Skeletal muscle satellite cell (primary cell): Measurements from ENCODE around the gene MAPT. TPM values are rescaled to one million over a fixed set of nuclear protein-coding genes. Genes with fewer than 3 reads are reported as not detected.

Experiments
- H3K27me3 ChIP-seq: 2 replicates; pipeline ENCODE4 v1.7.0; 2013; ENCODE audit warnings: low read length; ENCODE audit not compliant: control insufficient read depth, insufficient read depth
- H3K36me3 ChIP-seq: 2 replicates; pipeline ENCODE4 v1.7.0; 2013; ENCODE audit warnings: mild to moderate bottlenecking, control low read depth, low read length; ENCODE audit not compliant: insufficient read depth
- H3K4me1 ChIP-seq: 2 replicates; pipeline ENCODE4 v1.7.0; 2013; ENCODE audit warnings: low read length; ENCODE audit not compliant: control insufficient read depth, insufficient read depth
- H3K4me2 ChIP-seq: 2 replicates; pipeline ENCODE4 v1.7.0; 2013; ENCODE audit warnings: mild to moderate bottlenecking, low read length
- H3K4me3 ChIP-seq: 2 replicates; pipeline ENCODE4 v1.7.0; 2013; ENCODE audit warnings: low read length
- H3K9ac ChIP-seq: 2 replicates; pipeline ENCODE4 v1.7.0; 2013; ENCODE audit warnings: mild to moderate bottlenecking, low read depth, low read length, moderate library complexity
- H3K9me3 ChIP-seq: replicated peaks from 2 replicates; pipeline ENCODE4 v1.7.0; 2013; ENCODE audit warnings: mild to moderate bottlenecking, control low read depth, low read length
- small RNA-seq: library from RNA; depleted of rRNA; stranded (forward); fragments of <200 nt; gene quantifications from one replicate; pipeline ENCODE3, GENCODE V24; 2012

Gene MAPT

GRCh38 chr17:46059486-46059885 is 165.1 kb downstream of the MAPT start:
- Histone ChIP-seq H3K9ac (no peak overlapping the region), H3K36me3 (no peaks in the 10 kb centered on the region), H3K27me3 (no peaks in the 10 kb centered on the region)

GRCh38 chr17:46060461-46060860 is 166.1 kb downstream of the MAPT start:
- Histone ChIP-seq H3K36me3 (peaks cover 4% of the 10 kb centered on the region), H3K4me2 (no peak overlapping the region), H3K27me3 (no peaks in the 10 kb centered on the region), H3K4me3 (no peak overlapping the region), H3K9ac (no peak overlapping the region), H3K4me1 (peaks cover 33% of the 10 kb centered on the region), H3K9me3 (no peaks in the 10 kb centered on the region)

More at GRCh38 chr17:46059486-46059885, 165.1 kb downstream of the MAPT start:
- Histone ChIP-seq H3K9me3 (no peaks in the 10 kb centered on the region), H3K4me2 (no peak overlapping the region), H3K4me3 (no peak overlapping the region), H3K4me1 (peaks cover 33% of the 10 kb centered on the region)

GRCh38 chr17:46061435-46061834 is 167.1 kb downstream of the MAPT start:
- Histone ChIP-seq H3K27me3 (no peaks in the 10 kb centered on the region), H3K4me3 (no peak overlapping the region), H3K4me2 (no peak overlapping the region), H3K9me3 (no peaks in the 10 kb centered on the region), H3K4me1 (peaks cover 30% of the 10 kb centered on the region), H3K9ac (no peak overlapping the region), H3K36me3 (peaks cover 14% of the 10 kb centered on the region)

GRCh38 chr17:46063241-46063640 is 168.9 kb downstream of the MAPT start:
- no peak overlapping the region for H3K4me3 ChIP-seq
- peak overlapping the region; percentile 25 for H3K9ac ChIP-seq
- peak overlapping the region; percentile 58 for H3K4me2 ChIP-seq
- no peaks in the 10 kb centered on the region for H3K9me3 ChIP-seq
- H3K27me3 ChIP-seq: no peaks in the 10 kb centered on the region
- H3K36me3 ChIP-seq: peaks cover 28% of the 10 kb centered on the region
- H3K4me1 ChIP-seq: peaks cover 16% of the 10 kb centered on the region

- Histone ChIP-seq H3K9ac (no peak overlapping the region), H3K4me1 (peaks cover 16% of the 10 kb centered on the region), H3K27me3 (no peaks in the 10 kb centered on the region), H3K4me2 (no peak overlapping the region), H3K4me3 (no peak overlapping the region), H3K9me3 (no peaks in the 10 kb centered on the region), H3K36me3 (peaks cover 28% of the 10 kb centered on the region)
Observed at GRCh38 chr17:46064460-46064859, 170.1 kb downstream of the MAPT start.

- no peaks in the 10 kb centered on the region for H3K9me3 ChIP-seq
- peaks cover 10% of the 10 kb centered on the region for H3K36me3 ChIP-seq
- H3K27me3 ChIP-seq: no peaks in the 10 kb centered on the region
- peak overlapping the region; percentile 66 for H3K4me2 ChIP-seq
- peaks cover 26% of the 10 kb centered on the region for H3K4me1 ChIP-seq
- no peak overlapping the region for H3K4me3 ChIP-seq
- peak overlapping the region; percentile 9 for H3K9ac ChIP-seq
Observed at GRCh38 chr17:46071796-46072195, 177.4 kb downstream of the MAPT start.

GRCh38 chr17:46072998-46073397 is 178.6 kb downstream of the MAPT start:
- H3K4me2 ChIP-seq: peak overlapping the region; percentile 66
- no peak overlapping the region for H3K4me3 ChIP-seq
- H3K27me3 ChIP-seq: no peaks in the 10 kb centered on the region
- H3K36me3 ChIP-seq: no peaks in the 10 kb centered on the region
- no peaks in the 10 kb centered on the region for H3K9me3 ChIP-seq
- H3K9ac ChIP-seq: peak overlapping the region; percentile 29
- H3K4me1 ChIP-seq: peaks cover 26% of the 10 kb centered on the region

DNA sequence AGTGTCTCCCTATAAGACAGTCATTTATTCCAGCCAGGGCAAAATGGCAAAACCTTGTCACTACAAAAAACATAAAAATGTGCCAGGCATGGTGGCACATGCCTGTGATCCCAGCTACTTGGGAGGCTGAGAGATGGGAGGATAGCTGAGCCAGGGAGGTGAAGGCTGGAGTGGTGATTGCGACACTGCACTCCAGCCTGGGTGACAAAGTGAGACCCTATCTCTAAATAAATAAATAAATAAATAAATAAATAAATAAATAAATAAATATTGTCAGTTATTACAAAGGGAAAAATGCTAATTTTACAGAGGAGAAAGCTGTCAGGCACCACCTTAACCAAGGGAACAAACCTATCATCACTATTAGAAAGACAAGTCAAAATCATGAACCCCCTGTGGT is 180.2 kb downstream of the MAPT start:
- no peak overlapping the region for H3K4me3 ChIP-seq
- H3K27me3 ChIP-seq: no peaks in the 10 kb centered on the region
- H3K4me1 ChIP-seq: peaks cover 26% of the 10 kb centered on the region
- H3K9me3 ChIP-seq: no peaks in the 10 kb centered on the region
- H3K4me2 ChIP-seq: no peak overlapping the region
- no peak overlapping the region for H3K9ac ChIP-seq
- no peaks in the 10 kb centered on the region for H3K36me3 ChIP-seq

Small RNA genes within 50 kb of the gene (small RNA-seq; reads per million reads assigned to genes)
- gene RF00017: not detected
